Uterus (tissue), 2 donors: ENCODE data around the gene SCGB3A1.

Experiments used
- POLR2A ChIP-seq, 2 donors: fragments of 450-650 bp; IDR thresholded peaks; one replicate each; pipeline ENCODE4 v1.6.1; 2016; ENCODE audit warnings: antibody characterized with exemption in 2 of 2, mild to moderate bottlenecking in 1 of 2, moderate library complexity in 1 of 2
- TF ChIP-seq, protein P1 (sequence below), 4 experiments: fragments of 200-600 bp in 2 of 4; fragments of 450-650 bp in 2 of 4; sonication (generic) in 2 of 4; IDR thresholded peaks; one replicate each; pipeline ENCODE4 v1.5.1; 2016 to 2019; ENCODE audit warnings: antibody characterized with exemption in 4 of 4, mild to moderate bottlenecking in 2 of 4, moderate library complexity in 1 of 4

DNA sequence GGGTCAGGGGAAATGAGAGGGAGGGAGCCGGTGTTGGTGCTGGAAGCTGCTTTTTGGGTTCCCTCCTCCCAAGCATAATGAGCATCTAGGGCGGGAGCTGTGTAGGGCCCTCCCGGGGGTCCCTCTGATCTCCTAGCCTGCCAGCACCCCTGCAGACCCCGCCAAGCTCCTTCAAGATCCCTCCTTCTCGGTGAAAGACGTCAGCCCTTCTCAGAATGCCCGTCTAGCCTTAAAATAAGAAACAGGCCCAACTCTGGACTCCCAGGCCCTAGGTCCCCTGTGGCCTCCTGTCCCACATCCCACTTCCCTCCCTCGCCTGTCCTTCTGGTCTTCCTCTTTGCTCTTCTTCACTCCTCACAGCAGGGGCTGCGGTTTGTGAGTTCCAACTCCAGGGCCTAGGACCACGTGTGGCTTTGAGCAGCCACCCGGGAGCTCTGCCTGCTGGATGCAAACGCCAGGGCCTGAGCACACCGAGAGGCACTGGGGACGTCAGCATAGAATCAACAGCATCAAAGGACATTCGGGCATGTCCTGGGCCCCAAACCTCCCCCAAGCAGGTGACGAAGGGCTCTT lies 8.8 kb upstream of the SCGB3A1 start:
- TF ChIP-seq POLR2A (IDR thresholded peaks at IDR 0.05) = no peak
- TF ChIP-seq, protein P1, sequence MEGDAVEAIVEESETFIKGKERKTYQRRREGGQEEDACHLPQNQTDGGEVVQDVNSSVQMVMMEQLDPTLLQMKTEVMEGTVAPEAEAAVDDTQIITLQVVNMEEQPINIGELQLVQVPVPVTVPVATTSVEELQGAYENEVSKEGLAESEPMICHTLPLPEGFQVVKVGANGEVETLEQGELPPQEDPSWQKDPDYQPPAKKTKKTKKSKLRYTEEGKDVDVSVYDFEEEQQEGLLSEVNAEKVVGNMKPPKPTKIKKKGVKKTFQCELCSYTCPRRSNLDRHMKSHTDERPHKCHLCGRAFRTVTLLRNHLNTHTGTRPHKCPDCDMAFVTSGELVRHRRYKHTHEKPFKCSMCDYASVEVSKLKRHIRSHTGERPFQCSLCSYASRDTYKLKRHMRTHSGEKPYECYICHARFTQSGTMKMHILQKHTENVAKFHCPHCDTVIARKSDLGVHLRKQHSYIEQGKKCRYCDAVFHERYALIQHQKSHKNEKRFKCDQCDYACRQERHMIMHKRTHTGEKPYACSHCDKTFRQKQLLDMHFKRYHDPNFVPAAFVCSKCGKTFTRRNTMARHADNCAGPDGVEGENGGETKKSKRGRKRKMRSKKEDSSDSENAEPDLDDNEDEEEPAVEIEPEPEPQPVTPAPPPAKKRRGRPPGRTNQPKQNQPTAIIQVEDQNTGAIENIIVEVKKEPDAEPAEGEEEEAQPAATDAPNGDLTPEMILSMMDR (IDR thresholded peaks at IDR 0.05) = no peak
